ENCODE data around the gene KLHL36.

The KLHL36 gene

GRCh38 chr16:84662471-84662870 is 14.2 kb downstream of the KLHL36 start:
- H4K20me1 ChIP-seq (ENCODE audit: insufficient read depth, low read length, poor library complexity, severe bottlenecking): no peaks in the 10 kb centered on the region
- no peak overlapping the region for H2AFZ ChIP-seq (ENCODE audit: low read length)
- H3K27me3 ChIP-seq (ENCODE audit: insufficient read depth, low read length, poor library complexity, severe bottlenecking): no peaks in the 10 kb centered on the region
- no peak overlapping the region for H3K4me2 ChIP-seq (ENCODE audit: low read depth, low read length, poor library complexity, severe bottlenecking)
- H3K9me2 ChIP-seq (replicated peaks; ENCODE audit: low read depth, low read length): no peaks in the 10 kb centered on the region
- no peak for TF ChIP-seq EZH2phosphoT487 (IDR thresholded peaks at IDR 0.05; ENCODE audit: borderline replicate concordance)
- no peak for TF ChIP-seq CTCF (conservative IDR thresholded peaks at IDR 0.05; ENCODE audit: low read length)
- H3F3A ChIP-seq (ENCODE audit: low read depth): no peaks in the 10 kb centered on the region
- H3K9ac ChIP-seq (ENCODE audit: low read depth, low read length, poor library complexity, severe bottlenecking): no peak overlapping the region
- H3K36me3 ChIP-seq (ENCODE audit: insufficient read depth, low read length): peaks cover 42% of the 10 kb centered on the region; the same call in 1 of the 2 replicates
- no peaks in the 10 kb centered on the region for H3K9me3 ChIP-seq (ENCODE audit: insufficient read depth, low read depth, low read length)
- no peaks in the 10 kb centered on the region for H3K4me1 ChIP-seq (ENCODE audit: insufficient read depth, low read length, poor library complexity, severe bottlenecking)
- no peaks in the 10 kb centered on the region for H3K79me2 ChIP-seq (ENCODE audit: insufficient read depth, low read length)
- H3K4me3 ChIP-seq (ENCODE audit: low read length, poor library complexity, severe bottlenecking): no peak overlapping the region

GRCh38 chr16:84663433-84664101 is 15.3 kb downstream of the KLHL36 start:
- Histone ChIP-seq H2AFZ (ENCODE audit: low read length) (no peak overlapping the region), H3K9me2 (replicated peaks; ENCODE audit: low read depth, low read length) (no peaks in the 10 kb centered on the region), H3K9me3 (ENCODE audit: insufficient read depth, low read depth, low read length) (no peaks in the 10 kb centered on the region), H3K4me3 (ENCODE audit: low read length, poor library complexity, severe bottlenecking) (no peak overlapping the region), H3K9ac (ENCODE audit: low read depth, low read length, poor library complexity, severe bottlenecking) (no peak overlapping the region), H3K4me1 (ENCODE audit: insufficient read depth, low read length, poor library complexity, severe bottlenecking) (no peaks in the 10 kb centered on the region), H3K27me3 (ENCODE audit: insufficient read depth, low read length, poor library complexity, severe bottlenecking) (no peaks in the 10 kb centered on the region), H3K4me2 (ENCODE audit: low read depth, low read length, poor library complexity, severe bottlenecking) (no peak overlapping the region), H3K79me2 (ENCODE audit: insufficient read depth, low read length) (no peaks in the 10 kb centered on the region), H3F3A (ENCODE audit: low read depth) (no peaks in the 10 kb centered on the region), H4K20me1 (ENCODE audit: insufficient read depth, low read length, poor library complexity, severe bottlenecking) (no peaks in the 10 kb centered on the region), H3K36me3 (ENCODE audit: insufficient read depth, low read length) (peaks cover 31% of the 10 kb centered on the region; the same call in 1 of the 2 replicates)
- TF ChIP-seq CTCF (conservative IDR thresholded peaks at IDR 0.05; ENCODE audit: low read length): no peak
- TF ChIP-seq EZH2phosphoT487 (IDR thresholded peaks at IDR 0.05; ENCODE audit: borderline replicate concordance): no peak

DNA sequence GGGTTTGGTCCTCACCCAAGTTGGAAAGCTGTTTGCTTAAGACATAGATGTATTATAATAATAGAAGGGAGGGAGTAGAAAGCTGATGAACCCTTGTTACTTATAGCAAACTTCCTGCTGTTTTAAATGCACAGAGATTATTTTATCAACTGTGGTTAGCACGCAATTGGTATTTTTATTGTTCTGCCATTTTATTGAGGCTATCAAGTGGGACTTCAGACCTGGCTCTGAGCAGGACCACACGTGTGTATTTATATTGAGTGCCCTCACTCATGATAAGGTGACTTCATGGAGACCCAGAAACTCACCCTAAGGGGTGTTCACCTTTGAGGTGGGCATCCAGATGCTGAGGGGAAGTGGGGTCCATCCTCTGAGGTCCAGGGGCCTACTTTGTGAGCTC is 17.0 kb downstream of the KLHL36 start:
- TF ChIP-seq CTCF (conservative IDR thresholded peaks at IDR 0.05; ENCODE audit: low read length): no peak
- TF ChIP-seq EZH2phosphoT487 (IDR thresholded peaks at IDR 0.05; ENCODE audit: borderline replicate concordance): no peak
- Histone ChIP-seq H4K20me1 (ENCODE audit: insufficient read depth, low read length, poor library complexity, severe bottlenecking) (no peaks in the 10 kb centered on the region), H3K27me3 (ENCODE audit: insufficient read depth, low read length, poor library complexity, severe bottlenecking) (no peaks in the 10 kb centered on the region), H3K36me3 (ENCODE audit: insufficient read depth, low read length) (peaks cover 19% of the 10 kb centered on the region; the same call in 1 of the 2 replicates), H3K4me2 (ENCODE audit: low read depth, low read length, poor library complexity, severe bottlenecking) (no peak overlapping the region), H2AFZ (ENCODE audit: low read length) (no peak overlapping the region), H3K4me1 (ENCODE audit: insufficient read depth, low read length, poor library complexity, severe bottlenecking) (no peaks in the 10 kb centered on the region), H3K9me3 (ENCODE audit: insufficient read depth, low read depth, low read length) (no peaks in the 10 kb centered on the region), H3K4me3 (ENCODE audit: low read length, poor library complexity, severe bottlenecking) (no peak overlapping the region), H3K9ac (ENCODE audit: low read depth, low read length, poor library complexity, severe bottlenecking) (no peak overlapping the region), H3K79me2 (ENCODE audit: insufficient read depth, low read length) (no peaks in the 10 kb centered on the region), H3K9me2 (replicated peaks; ENCODE audit: low read depth, low read length) (no peaks in the 10 kb centered on the region), H3F3A (ENCODE audit: low read depth) (no peaks in the 10 kb centered on the region)

Data from Loucy (cell line).